GM19025 (cell line): Measurements from ENCODE around the gene VWC2L.

Source experiments
- ATAC-seq: cut with Tn5 transposase; IDR thresholded peaks from one replicate; pipeline ENCODE4 v1.9.1; 2021; ENCODE audit warnings: mild to moderate bottlenecking, low read depth, moderate library complexity; ENCODE audit not compliant: unreplicated experiment

The VWC2L gene

GRCh38 chr2:214529514-214529913 is 118.7 kb downstream of the VWC2L start:
- no peak for ATAC-seq

- no peak for ATAC-seq
Measured at GRCh38 chr2:214533541-214533940, 122.7 kb downstream of the VWC2L start.

GRCh38 chr2:214536625-214537024 is 125.8 kb downstream of the VWC2L start:
- ATAC-seq, result no peak

- no peak for ATAC-seq
Measured at GRCh38 chr2:214537929-214538328, 127.1 kb downstream of the VWC2L start.

GRCh38 chr2:214542295-214542694 is 131.4 kb downstream of the VWC2L start:
- no peak for ATAC-seq

- ATAC-seq, result no peak
Measured at GRCh38 chr2:214542866-214543265, 132.0 kb downstream of the VWC2L start.

GRCh38 chr2:214543386-214543955 is 132.6 kb downstream of the VWC2L start:
- ATAC-seq, result no peak

GRCh38 chr2:214545898-214546542 is 135.2 kb downstream of the VWC2L start:
- no peak for ATAC-seq

GRCh38 chr2:214547931-214548330 is 137.1 kb downstream of the VWC2L start:
- no peak for ATAC-seq

GRCh38 chr2:214549946-214550345 is 139.1 kb downstream of the VWC2L start:
- no peak for ATAC-seq

GRCh38 chr2:214550786-214551185 is 139.9 kb downstream of the VWC2L start:
- ATAC-seq, result no peak

GRCh38 chr2:214557884-214558283 is 147.0 kb downstream of the VWC2L start:
- no peak for ATAC-seq

GRCh38 chr2:214558341-214558740 is 147.5 kb downstream of the VWC2L start:
- no peak for ATAC-seq

GRCh38 chr2:214560176-214560575 is 149.3 kb downstream of the VWC2L start:
- no peak for ATAC-seq

GRCh38 chr2:214560618-214561190 is 149.8 kb downstream of the VWC2L start:
- no peak for ATAC-seq

GRCh38 chr2:214565246-214565645 is 154.4 kb downstream of the VWC2L start:
- no peak for ATAC-seq

- no peak for ATAC-seq
Measured at GRCh38 chr2:214566457-214566856, 155.6 kb downstream of the VWC2L start.

GRCh38 chr2:214569419-214570035 is 158.7 kb downstream of the VWC2L start:
- no peak for ATAC-seq

GRCh38 chr2:214574084-214574781 is 163.4 kb downstream of the VWC2L start:
- no peak for ATAC-seq

- no peak for ATAC-seq
Measured at GRCh38 chr2:214575030-214575429, 164.2 kb downstream of the VWC2L start.

GRCh38 chr2:214575465-214575864 is 164.6 kb downstream of the VWC2L start:
- no peak for ATAC-seq
